GM21737 (cell line): ENCODE measurements around the gene CCDC187.
"Not testable (repeated sequence)": the region's sequence is repeated elsewhere in the genome, so short reads cannot be mapped to it uniquely, and the experiment has no call there.

Source experiments
- ATAC-seq: cut with Tn5 transposase; IDR thresholded peaks from one replicate; pipeline ENCODE4 v1.9.1; 2021; ENCODE audit warnings: mild to moderate bottlenecking, moderate library complexity; ENCODE audit not compliant: unreplicated experiment

Gene CCDC187

DNA sequence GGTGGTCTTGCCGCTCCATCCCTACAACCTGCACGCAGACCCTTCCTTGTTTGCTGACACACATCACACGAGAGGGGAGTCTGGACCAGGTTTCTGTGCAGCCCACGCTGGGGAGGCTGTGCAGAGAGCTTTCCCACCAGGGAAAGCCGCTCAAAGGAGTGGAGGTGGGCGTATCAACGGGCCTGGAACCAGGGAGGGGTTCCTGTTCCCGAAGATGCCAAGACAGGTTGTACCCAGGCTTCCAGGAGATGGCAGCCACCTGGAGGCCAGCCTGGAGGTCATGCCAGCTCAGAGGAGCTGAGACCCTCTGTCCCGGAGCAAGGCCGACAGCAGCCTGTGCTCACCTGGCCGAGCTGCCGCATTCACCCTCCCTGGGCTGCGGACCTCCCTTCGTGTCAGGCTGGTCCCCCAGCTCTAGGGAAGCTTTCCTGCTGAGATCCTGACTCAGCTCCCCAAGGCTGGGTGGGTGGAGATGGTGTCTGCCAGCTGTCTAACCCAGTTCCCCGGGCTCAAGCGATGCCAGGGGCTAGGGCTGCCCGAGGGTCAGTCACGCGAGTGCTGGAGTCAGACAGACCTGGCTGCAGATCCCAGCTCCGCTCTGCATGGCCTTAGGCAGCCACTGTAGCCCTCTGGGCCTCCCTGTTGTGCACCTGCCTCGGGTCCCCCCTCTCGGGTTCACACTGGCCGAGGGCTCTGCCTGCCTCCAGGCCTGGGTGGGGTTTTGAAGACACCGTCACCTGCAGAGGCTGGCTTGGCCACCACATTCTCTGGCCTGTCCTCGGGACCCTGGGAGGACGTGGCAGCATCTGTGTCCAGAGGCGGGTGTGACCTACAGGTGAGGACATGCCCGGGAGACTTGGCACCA is 29.7 kb downstream of the CCDC187 start:
- ATAC-seq = no peak

DNA sequence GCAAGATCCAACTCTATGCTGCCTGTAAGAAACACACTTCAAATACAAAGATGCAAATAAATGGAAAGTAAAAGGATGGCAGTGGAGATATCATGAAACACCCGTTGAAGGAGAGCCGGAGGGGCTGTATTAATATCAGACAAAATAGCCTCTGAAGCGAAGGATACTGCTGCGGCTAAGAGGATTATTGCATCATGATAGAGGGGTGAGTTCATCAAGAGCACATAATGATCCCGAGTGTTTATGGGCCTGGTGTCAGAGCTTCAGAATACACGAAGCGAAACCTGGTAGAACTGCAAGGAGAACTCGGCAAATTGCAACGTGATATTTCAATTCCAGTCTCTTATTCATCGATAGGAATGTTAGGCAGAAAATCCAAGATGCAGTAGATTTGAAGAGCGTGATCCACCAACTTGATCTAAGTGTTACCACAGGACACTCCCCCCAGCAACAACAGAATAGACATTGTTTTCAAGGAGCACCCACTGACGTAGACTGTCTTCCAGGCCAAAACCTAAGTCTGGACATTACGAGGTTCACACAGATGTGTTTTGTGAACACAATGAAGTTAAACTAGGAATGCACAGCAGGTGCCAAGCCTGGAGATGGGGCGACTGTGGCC is 30.5 kb downstream of the CCDC187 start:
- ATAC-seq = no peak

DNA sequence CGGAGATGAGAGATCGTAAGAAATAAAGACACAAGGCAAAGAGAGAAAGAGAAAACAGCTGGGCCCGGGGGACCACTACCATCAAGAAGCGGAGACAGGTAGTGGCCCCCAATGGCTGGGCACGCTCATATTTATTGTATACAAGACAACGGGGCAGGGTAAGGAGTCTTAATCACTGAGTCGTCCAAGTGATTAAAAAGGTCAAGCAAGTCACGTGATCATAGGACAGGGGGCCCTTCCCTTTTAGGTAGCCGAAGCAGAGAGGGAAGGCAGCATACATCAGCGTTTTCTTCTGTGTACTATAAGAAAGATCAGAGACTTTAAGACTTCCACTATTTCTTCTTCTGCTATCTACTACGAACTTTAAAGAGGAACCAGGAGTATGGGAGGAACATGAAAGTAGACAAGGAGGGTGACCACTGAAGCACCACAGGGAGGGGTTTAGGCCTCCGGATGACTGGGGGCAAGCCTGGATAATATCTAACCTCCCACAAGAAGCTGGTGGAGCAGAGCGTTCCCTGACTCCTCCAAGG is 33.7 kb downstream of the CCDC187 start:
- no peak for ATAC-seq

DNA sequence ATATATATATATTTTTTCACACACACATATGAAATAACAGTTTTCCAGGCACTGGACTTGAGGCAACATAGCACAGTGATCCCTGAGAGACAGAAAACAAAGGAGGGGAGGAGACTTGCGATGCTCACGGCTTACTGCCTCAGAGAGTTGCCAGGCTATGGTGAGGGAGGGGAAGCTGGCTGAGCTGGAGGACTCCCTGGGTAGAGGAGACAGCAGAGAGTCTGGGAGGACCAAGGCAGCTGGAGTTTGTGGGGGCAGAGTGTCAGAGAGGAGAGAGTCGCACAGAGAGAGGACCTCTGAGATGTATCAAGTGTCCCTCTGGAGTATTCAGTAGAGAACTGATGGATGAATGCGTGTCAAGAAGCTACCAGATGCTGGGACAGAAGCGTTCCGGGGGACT is 35.2 kb downstream of the CCDC187 start:
- ATAC-seq = no peak

DNA sequence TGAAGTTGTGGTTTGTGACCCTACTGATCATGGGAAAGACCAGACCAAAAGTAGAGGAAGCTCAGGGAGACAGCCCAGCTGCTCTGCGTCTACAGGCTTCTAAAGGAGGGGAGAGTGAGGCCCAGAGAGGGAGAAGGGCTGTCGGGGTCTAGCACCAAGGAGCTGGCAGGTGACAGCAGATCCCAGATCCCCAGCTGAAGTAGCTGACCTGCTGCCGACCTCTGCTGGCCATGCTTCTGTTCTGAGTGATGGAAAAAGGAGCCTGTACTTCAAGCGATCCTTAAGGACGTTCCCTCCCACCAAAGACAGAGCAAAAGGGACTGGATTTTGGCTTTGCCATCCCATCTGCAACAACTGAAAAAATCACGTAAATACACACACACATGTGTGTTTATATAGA is 35.6 kb downstream of the CCDC187 start:
- ATAC-seq = no peak

DNA sequence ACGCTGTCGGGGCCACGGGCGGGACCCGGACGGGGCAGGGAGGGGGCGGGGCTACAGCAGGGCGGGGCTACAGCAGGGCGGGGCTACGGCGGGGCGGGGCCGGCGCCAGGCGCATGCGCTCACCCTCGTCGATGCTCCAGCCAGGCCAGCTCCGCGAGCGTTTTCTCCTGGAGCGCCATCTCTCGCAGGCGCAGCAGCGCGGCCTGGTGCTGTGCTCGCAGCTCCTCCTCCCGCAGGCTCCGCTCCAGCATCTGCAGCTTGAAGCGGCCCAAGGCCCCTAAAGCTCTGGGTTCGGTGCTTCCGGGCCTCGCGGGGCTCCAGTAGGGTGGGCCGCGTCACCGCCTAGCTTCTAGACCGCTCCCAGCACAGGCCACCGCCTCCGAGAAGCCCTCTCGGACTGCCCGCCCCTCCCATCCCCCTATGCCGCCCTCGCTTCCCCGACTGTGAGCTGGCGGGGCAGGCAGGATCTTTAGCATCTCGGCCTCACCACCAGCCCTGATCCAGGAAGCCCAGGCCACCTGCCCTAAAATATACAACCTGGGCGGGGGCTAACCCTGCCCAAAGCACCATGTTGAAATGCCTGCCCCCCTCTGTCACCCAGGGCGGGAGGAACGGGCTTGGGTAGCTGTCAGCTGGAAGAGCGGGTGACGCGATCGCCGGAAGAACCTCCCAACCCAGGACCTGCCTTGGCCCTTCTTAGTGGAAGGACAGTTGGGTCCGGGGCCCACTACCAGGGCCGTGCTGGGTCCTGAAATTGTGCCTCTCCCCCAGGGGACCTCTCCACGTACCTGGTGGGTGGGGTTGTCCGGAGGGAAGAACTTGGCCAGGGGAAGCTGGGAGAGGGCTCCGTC is 36.4 kb downstream of the CCDC187 start:
- peak; percentile 72 for ATAC-seq

DNA sequence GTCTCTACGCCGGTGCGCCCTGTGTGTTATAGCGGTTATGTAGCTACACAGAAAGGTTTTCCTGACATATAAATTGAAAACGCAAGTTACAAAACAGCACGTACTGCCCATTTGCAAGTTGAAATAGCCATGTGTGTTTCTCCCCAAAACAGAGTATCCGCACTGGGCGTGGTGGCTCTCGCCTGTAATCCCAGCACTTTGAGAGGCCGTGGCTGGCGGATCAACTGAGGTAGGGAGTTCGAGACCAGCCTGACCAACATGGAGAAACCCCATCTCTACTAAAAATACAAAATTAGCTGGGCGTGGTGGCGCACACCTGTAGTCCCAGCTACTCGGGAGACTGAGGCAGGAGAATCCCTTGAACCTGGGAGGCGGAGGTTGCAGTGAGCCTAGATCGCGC is 37.3 kb downstream of the CCDC187 start:
- not testable (repeated sequence) for ATAC-seq

DNA sequence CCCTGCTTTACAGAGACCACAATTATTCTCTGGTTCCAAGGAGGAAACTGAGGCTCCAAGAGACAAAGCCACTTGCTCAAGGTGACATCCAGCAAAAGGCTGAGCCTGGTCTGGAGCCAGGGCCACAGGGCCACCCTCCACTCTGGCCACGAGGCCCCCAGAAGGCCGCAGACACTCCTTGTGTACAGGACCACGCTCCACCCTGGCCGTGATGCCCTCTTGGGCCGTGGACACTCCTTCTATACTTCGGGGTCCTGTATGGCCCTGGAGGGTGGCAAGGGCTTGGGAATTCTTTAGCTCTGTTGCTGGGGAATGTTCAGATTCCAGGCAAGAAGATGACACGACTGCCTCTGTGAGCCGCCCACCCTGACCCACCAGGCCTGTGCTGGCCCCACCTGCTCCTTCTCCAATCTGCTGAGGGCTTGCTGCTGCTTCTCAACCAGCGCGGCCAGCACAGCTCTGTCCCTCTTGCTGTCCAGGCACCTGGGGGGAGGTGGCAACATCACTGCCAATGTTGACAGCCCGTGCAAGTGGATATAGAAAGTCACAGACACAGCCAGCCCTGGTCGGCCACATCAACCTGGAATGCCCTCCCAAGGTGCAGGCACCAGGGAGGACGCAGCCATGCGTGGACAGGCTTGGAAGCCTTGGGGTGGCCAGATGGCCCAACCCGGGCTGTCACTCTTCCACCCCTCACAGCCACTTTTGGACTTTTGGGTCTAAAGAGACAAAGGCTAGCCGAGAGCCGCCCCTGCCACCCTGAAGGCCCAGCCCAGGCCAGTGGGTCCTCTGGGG is 38.1 kb downstream of the CCDC187 start:
- ATAC-seq = no peak

DNA sequence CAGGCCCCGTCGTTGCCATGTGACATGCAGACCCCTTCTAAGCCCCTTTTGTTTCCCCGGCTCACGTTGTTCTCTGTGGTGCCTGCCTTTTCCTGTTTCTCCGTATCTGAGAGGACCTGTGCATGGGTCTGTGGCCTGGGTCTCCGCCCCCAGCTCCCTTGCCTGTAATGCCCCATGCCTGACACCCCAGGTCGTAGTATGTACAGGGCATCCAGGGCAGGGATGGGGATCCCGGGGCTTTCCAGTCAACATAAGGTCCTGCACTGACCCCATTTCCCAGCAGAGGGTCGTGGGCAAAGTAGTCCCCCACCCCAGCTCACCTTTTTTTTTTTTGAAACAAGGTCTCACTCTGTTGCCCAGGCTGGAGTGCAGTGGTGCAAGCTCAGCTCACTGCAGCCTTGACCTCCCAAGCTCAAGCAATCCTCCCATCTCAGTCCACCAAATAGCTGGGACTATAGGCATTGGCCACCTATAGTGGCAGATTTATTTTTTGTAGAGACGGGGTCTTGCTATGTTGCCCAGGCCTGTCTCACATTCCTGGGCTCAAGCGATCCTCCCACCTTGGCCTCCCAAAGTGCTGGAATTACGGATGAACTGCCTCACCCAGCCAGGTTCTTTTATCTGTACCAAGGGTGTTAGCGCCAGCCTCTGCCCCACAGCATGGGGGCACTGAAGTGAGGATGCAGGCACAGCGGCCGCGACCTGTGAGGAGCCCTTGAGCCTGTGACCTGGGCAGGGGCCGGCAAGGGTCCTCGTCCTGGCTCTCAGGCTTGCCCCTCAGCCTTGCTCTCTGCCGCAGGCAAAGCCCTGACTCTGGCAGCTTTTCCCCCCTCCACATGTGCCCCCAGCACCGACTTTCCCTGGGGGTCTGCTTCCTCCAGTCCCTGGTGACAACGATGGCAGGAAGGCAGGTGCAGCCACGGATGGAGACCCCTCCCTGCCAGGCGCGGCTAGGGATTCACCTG is 39.2 kb downstream of the CCDC187 start:
- ATAC-seq = no peak

DNA sequence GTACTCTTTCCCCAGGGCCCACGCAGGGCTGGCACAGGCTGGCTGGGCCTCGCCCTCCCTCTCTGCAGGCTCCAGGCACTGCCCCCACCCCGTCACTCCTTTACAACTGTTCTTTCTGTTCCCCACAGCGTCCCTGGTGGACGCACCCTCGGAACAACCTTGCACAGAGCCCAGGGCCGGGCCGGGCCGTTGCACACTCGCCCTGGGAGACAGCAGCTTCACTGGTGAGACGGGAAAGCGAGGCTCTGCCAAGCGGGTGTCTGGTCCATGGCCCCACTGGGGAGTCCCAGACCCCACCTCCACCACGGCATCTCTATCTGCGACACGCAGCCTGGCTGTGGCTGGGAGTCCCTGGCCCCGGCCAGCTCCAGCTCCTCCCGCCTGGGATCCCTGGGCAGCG is 39.9 kb downstream of the CCDC187 start:
- ATAC-seq = no peak

DNA sequence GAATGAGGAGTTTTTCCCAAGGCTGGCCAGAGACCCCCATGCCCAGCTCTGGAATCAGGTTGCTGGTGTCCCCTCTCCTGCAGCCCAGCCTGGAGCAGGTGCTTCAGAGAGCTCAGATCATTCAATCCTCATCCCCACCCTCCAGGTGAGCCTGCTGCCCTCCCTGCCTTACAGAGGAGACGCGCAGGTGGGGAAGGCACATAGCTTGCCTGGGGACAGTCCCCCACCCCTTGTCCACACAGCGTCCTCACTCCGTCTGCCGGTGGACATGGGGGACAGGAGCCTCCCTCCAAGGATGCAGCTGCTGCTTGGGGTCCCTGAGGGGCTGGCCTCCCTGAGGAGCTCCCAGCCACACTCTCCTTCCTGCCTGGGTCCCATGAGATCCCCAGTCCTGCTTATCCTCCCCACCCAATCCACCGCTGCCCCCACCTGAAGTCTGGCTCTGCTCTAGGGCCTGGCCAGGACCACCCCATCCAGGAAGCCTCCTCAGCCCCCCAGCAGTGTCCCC is 41.2 kb downstream of the CCDC187 start:
- no peak for ATAC-seq

DNA sequence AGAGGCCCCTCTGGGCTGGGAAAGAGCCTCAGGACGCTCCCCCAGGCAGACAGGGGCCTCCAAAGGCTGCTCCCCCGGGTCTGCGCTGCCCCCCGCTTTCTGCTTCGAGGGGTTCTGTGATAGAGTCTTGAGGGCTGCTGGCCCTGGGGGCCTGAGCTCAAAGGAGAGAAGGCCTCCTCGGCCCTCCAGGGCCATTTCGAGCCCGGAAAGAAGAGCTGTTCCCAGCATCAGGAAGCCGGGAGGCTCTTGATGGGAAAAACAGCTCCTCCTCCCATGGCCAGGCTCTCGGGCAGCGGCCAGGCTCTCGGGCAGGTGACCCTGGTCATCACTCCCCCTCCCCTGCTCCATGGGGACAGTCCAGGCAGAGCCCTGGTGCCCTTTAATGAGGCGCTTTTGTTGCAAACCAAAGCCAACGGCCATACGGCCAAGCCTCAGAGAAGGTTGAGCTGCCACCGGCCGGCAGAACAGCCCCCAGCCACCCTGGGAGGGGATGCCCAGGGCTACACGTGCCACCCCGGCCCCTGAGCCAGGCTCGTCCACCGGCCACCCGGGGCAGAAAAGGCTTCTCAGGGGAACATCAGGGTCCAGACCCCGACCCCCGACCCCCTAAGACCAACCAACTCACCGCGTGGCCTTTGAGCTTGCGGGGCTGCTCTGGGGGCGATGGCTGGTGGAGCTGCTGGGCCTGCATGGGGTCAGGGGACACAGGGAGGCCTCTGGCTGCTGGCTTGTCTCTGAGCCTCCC is 42.0 kb downstream of the CCDC187 start:
- ATAC-seq = no peak

DNA sequence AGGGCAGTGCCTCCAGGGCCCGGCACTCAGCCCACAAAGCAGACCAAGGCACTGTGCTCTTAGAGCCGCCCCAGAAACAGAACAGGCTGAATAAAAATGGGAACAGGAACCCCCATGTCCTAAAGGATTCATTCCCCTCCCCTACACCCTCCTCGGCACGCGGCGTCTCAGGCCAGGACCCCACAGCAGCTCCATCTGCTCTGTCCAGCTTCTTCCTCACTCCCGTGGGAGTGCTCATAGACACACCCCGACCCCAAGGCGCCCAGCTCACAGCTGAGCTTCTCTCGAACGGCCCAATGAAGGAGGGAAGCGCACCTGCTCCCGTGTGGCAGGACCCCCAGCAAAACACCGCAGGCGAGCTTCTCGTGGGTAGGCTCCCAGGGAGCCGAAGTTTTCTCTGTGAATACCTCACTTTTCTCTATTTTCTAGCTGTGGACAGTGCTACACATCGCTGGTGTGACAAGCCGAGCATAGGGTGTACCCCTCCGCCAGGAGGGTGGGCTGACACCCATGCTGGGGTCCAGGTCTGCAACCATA is 42.9 kb downstream of the CCDC187 start:
- no peak for ATAC-seq

DNA sequence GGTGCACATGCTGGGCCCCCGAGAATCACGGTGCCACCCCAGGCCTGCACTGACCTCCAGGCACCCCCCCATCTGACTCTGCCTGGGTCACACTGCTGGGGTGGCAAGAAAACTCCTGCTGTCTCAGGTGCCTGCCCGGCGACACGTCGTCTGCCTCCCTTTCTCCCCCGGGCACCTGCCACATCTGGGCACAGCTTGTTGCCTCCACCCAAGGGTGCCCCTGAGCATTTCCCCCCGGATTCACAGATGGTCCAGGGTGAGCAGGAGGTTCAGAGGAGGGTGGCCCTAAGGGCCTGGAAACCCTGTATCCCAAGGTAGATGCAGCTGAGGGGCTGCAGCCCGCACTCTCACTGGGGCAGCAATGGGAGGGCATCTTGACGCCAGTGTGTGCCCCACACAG is 43.4 kb downstream of the CCDC187 start:
- no peak for ATAC-seq

DNA sequence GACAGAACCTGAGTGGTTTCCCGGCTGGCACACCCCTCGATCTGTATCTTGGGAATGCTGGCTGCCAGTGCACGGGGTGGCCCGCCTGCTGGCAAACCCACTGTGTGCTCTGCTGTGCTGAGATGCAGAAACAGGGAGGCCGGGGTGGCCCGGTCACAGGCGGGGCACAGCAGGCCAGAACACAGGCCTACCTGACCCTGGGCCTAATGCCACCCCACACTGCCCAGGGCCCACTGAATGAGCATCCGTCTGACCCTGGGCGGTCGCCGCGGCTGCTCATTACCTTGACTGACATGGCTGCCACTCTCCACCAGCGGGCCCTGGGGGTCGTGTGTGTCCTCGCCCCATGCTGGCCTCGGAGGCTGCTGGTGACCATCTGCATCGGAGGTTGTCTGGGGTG is 44.1 kb downstream of the CCDC187 start:
- no peak for ATAC-seq

DNA sequence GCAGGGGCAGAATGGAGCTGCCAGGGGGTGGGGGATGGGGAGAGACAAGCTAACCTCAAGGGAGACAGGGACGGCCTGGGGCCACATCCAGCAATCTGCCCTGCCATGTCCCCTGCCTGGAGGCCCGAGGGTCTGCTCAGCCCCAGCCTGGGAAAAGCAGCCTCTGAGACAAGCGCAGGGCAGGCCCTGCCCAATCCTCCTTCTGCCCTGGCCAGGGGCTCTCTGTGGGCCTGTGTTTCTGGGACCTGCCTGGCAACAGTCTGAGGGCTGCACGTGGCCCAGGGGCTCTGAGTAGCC is 44.4 kb downstream of the CCDC187 start:
- ATAC-seq = no peak

DNA sequence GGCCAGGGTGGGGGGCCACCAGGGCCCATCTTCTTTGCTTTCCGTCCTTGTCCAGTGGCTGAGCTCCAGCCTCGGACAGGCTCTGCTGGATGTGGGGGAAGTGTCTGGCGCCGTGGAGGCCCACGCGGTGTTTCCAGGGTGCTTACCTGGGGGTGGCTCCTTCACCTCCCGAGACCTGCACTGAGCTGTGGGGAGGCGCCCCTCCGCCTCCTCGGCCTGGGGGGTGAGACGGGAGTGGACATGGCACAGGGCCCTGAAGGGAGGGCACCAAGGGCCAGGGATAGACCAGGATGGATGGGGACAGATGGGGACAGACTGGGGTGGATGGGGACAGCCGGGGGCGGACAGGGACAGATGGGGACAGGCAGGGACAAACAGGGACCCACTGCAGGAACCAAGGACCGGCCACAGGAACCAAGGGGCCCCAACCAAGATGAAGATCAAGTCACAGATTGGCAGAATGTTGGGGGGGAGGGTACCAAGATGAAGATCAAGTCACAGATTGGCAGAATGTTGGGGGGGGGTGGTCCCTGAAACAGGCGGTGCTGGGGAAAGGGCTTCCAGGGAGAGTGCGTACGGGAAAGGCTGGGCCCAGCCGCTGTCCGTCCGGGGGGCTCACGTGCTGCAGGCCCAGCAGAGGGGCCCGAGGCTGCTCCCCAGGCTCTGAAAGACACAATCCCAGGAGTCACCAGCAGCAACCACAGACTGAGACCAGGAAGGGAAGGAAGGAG is 44.9 kb downstream of the CCDC187 start:
- no peak for ATAC-seq

DNA sequence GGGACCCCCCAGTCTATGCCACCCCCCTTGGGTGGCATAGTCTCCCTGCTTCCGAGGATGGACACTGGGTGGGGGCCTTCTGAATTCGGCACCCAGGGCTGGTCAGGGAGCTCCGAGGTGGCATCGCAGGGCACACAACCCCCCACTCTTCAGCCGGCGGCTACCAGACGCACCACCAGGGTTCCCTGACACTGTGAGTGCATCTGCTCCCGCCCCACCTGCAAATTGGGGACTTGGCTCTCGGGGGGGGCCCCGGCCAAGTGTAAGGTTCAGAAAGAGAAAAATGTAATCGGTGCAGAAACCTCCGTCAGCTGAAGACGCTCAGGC is 45.6 kb downstream of the CCDC187 start:
- ATAC-seq = no peak
